DND-41 (cell line): ENCODE results near the gene CCHCR1.

ENCODE experiments used
- CTCF ChIP-seq: IDR thresholded peaks from 2 replicates; pipeline ENCODE4 v1.5.1; 2012; ENCODE audit warnings: borderline replicate concordance, low read length, moderate library complexity, mild to moderate bottlenecking; ENCODE audit not compliant: poor library complexity, severe bottlenecking; ENCODE audit errors: extremely low read depth
- EZH2 ChIP-seq: IDR thresholded peaks from 3 replicates; pipeline ENCODE4 v1.6.1; 2012; ENCODE audit warnings: borderline replicate concordance, low read depth, mild to moderate bottlenecking, moderate library complexity, low read length, inconsistent platforms; ENCODE audit not compliant: severe bottlenecking

GRCh38 chr6:31158863-31159855, 1.6 kb upstream of the CCHCR1 start:
- TF ChIP-seq CTCF (peak; percentile 48), EZH2 (no peak)
